Measurements from ENCODE around the gene RPGRIP1.

DNA sequence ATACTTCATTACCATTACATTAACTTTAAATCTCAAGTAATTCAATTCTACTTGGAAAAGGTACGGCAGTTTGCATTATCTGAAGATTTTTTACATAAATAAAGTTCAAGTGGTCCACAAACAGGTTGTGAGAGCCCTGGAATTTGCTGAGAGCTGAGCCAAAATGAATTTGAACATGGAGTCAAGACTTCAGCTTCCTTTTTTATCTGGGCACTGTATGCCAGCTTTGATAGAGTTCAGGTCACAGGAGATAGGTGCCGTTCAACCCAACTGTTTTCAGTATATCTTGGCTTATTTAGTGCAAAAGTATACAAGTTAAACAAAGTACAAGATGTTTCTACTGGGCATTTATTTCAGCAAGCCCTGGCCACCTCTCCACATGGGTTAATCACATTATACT is 39.5 kb upstream of the RPGRIP1 start:
- TF ChIP-seq EZH2phosphoT487 (IDR thresholded peaks at IDR 0.05) (no peak), EZH2 (IDR thresholded peaks at IDR 0.05) (no peak)
- TF ChIP-seq, protein P1, sequence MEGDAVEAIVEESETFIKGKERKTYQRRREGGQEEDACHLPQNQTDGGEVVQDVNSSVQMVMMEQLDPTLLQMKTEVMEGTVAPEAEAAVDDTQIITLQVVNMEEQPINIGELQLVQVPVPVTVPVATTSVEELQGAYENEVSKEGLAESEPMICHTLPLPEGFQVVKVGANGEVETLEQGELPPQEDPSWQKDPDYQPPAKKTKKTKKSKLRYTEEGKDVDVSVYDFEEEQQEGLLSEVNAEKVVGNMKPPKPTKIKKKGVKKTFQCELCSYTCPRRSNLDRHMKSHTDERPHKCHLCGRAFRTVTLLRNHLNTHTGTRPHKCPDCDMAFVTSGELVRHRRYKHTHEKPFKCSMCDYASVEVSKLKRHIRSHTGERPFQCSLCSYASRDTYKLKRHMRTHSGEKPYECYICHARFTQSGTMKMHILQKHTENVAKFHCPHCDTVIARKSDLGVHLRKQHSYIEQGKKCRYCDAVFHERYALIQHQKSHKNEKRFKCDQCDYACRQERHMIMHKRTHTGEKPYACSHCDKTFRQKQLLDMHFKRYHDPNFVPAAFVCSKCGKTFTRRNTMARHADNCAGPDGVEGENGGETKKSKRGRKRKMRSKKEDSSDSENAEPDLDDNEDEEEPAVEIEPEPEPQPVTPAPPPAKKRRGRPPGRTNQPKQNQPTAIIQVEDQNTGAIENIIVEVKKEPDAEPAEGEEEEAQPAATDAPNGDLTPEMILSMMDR (IDR thresholded peaks at IDR 0.05): no peak

All from neural progenitor cell (in vitro differentiated cells).